ENCODE data around the gene RIPK3.

The RIPK3 gene

DNA sequence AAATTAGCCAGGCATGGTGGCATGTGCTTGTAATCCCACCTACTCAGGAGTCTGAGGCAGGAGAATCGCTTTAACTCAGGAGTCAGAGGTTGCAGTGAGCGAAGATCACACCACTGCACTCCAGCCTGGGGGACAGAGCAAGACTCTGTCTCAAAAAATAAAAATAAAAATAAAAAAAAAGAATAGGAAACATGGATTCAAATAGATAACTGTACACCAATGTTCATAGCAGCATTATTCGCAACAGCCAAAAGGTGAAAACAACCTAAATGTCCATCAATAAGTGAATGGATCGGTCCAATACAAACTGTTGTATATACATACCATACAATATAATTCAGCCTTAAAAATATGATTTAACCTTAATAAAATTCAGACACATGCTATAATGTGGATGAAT is 3.1 kb upstream of the RIPK3 start:
- DNase-seq: no peak

- no peak for DNase-seq
These were observed 815 bp upstream of the RIPK3 start for GRCh38 chr14:24340606-24341005.

DNA sequence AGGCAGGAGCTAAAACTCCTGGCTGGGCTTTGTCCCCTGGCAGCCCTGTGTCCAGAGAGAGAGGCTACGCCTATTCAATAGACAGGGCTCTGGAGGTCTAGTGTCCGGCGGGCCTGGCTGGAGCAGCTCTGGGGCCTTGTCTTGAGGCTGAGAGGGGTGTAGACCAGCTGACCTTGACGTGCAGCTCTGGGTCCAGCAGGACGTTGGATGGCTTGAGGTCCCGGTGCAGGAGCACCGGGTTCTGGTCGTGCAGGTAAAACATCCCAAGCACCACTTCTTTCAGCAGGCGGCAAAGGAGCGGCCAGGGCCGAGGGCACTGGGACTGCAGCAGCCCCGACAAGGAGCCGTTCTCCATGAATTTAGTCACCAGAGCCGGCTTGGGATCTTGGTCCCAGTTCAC is 948 bp downstream of the RIPK3 start:
- DNase-seq: no peak

GRCh38 chr14:24337824-24338175 is 2.0 kb downstream of the RIPK3 start:
- DNase-seq: no peak

DNA sequence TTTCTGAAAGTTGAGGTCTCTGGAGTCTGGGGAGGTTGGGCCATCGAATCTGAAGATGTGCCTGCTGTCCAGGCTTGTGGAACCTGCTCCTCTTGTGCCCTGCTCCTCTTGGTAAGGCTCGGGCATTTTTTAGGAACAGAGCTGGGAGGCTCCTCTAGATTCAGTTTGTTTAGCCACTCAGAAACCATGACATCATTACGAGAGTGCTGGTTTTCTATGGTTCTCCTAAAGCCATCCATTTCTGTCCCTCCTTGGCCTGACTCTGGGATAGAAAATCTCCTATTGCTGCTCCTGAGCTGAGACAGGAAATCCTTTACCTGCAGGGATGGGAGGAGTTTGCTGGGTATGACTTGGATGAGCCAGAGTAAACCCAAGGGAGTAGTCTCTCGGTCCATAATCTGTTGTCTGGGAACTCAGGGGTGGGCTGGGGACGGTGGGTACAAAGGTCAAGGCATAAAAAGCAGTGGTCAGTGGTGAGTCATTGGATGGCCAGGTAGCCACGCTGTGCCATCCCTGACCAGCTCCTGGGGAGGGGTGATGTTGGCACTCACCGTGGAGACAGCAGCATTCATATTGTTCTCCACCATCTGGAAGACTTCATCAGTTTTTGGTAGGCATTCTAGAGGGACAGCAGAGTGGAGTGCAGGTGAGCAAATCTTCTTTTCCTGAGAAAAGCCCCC is 2.5 kb downstream of the RIPK3 start:
- no peak for DNase-seq

- no peak for DNase-seq
These were observed 4.2 kb downstream of the RIPK3 start for GRCh38 chr14:24335461-24336171.

DNA sequence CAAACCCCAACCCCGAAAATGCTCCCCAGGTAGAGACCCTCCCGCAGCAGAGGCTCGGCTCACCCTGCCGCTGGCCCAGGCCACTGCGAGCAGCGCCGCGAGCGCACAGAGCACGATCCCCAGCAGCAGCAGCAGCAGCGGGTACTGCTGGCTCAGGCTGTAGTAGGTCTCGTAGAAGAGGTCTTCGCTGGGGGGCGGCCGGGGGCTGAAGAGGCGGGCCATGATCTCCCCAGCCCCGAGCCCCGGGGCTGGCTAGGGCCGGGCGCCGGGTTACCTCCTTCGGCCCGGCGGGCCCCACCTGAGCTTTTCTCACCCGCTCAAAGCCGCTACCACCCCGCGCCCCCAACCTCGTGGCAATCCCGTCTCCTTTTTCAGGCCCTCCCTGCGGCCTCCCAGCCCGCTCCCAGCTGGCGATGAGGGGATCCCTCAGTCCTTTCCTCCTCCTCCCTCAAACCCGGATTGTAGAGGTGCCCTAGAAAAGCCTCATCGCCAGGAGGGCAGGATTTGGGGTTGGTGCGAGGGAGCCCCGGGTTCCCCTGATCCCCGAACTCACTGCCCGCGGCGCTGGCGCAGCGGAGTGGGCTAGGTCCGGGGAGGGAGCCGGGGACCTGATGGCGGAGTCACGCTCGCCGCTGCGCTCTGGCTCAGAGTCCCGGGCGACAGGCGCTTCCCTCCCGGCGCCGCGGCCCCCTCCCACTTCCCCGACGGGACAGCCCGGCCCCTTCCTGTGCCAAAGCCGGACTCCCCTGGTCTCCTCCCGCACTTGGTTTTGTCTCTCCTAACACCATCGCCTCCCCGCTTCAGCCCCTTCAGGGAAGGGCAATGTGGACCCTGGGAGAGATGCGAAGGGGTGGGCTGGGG is 5.1 kb downstream of the RIPK3 start, which contains the start of gene ADCY4:
TSS of gene ADCY4 (minus strand) at position 641 of the 861 bp plus-strand sequence. CDS start at position 222, 419 bp downstream.
- DNase-seq: no peak

GRCh38 chr14:24332268-24332993 is 7.4 kb downstream of the RIPK3 start:
- peak; percentile 92 for DNase-seq

GRCh38 chr14:24331731-24332267 is 8.0 kb downstream of the RIPK3 start:
- no peak for DNase-seq

- DNase-seq: no peak
These were observed 8.7 kb downstream of the RIPK3 start for GRCh38 chr14:24330973-24331674.

GRCh38 chr14:24329736-24330135 is 10.1 kb downstream of the RIPK3 start:
- DNase-seq: peak; percentile 76

DNA sequence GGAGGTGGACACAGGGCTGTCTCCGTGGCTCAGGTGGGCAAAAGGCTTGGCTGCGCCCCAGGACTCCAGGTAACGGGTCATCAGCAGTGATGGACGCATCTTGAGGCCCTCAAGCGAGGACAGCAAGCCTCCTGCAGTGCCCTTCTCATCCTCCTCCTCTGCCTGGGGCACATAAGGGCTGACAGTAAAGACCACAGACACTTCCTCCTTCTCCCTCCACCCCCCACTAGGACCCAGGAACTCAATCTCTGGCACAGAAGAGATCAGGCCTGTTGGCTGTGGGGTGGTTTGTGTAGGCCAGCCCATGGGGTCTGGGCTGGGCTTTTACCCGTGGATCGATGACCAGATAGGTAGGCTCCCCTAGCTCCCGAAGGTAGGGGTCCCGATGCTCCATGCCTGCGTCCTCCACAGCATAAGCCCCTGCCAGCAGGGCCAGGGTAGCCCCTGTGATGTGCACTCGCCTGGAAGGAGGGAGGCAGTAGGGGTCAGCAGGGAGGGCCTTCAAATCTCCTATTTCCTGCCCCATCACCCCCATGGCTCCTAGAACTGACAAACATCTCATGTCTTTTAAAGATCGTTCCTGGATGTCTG is 10.6 kb downstream of the RIPK3 start:
- DNase-seq: no peak

- peak; percentile 27 for DNase-seq
These were observed 11.9 kb downstream of the RIPK3 start for GRCh38 chr14:24327914-24328313.

DNA sequence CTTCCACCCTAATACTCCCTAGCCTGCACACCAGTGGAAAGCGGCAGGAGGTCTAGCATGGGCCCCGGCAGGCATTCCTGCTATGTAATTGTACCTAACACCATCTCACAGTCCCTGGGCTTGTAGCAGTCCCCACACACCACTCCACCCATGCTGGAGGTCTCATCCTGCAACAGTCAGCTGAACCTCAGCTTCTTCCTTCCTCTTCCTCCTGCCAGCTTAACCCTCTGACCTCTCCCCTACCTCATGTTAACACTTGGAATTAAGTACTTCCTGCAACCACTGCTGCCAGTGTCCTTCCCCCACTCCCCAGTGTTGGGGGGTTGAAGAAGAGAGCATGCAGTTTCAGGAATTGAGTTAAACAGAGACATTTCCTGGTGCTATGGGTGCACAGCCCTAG is 12.5 kb downstream of the RIPK3 start:
- no peak for DNase-seq

DNA sequence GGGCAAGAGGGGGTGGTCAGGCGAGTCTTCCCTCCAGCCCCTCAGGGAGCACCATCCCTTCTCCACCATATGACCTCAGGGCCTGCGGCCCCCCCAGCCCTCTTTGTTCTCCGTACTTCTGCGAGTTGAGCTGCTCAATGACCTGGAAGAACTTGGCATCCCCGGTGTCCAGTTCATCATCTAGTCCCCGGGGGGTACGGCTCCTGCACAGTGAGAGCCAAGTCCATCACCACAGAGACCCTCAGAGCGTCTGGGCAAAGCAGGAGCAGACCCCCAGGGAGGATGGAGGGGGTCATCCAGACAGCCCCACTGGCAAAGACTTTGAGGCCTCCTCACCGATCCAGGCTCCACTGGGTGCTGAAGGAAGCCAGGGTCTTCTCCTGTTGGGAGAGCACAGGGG is 13.8 kb downstream of the RIPK3 start:
- no peak for DNase-seq

GRCh38 chr14:24325041-24325530 is 14.7 kb downstream of the RIPK3 start:
- DNase-seq: no peak

GRCh38 chr14:24324024-24324423 is 15.8 kb downstream of the RIPK3 start:
- DNase-seq: no peak

DNA sequence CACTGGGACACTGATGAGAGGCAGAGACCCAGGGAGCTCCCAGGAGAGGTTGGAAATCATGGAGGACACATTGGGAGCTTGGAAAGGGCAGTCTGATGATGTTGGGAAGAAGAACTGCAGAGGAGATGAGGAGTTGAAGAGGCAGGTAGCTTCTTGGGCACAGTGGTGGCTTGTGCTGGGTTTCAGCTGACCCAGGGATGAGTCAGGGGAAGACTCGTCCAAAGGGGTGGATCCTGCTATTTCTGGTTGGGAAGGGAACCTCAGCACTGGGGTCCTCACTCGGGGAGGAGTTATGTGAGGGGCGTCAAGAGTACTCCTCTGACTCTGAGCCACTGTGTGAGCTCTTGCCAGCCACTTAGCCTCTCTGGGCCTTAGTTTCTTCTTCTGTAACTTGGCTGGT is 16.4 kb downstream of the RIPK3 start:
- DNase-seq: no peak

- no peak for DNase-seq
These were observed 17.1 kb downstream of the RIPK3 start for GRCh38 chr14:24322672-24323071.

DNA sequence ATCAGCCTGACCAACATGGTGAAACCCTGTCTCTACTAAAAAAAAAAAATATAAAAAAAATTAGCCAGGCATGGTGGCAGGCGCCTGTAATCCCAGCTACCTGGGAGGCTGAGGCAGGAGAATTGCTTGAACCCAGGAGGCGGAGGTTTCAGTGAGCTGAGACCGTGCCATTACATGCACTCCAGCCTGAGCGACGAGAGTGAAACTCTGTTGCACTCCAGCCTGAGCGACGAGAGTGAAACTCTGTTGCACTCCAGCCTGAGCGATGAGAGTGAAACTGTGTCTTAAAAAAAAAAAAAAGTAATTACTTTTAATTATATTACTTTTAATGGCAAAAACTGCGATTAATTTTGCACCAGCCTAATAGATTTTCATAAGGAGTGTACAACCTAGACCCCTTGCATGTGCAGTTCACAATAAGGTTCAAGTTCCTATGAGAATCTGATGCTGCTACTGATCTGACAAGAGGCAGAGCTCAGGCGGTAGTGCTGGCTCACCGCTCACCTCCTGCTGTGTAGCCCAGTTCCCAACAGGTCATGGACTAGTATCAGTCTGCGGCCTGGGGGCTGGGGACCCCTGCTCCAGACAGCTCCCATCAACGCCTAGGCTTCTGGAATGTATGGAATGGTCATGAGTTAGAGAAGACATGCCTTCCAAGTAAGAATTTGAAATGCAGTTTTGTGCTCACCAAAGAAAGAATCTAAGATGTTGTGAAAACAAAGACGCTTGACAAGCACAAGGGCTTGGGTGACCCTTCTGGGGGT is 18.4 kb downstream of the RIPK3 start:
- DNase-seq: no peak

Data from CD4-positive, alpha-beta T cell treated with Interleukin-12 subunit alpha and Interleukin-12 subunit beta, for 1 hour (primary cell).